RWPE1 (cell line): ENCODE data around the gene BACH2.

Experiments
- CTCF ChIA-PET: fragments of 350-600 bp; sonication (Branson Sonifier 250); formaldehyde crosslinking; extraction: SDS; loops from one replicate; lab custom pipeline; 2021; lab: Yijun Ruan, JAX
- POLR2A ChIA-PET: fragments of 400-600 bp; formaldehyde crosslinking; extraction: SDS; loops from one replicate; lab custom pipeline; 2020; ENCODE audit warnings: antibody characterized with exemption; ENCODE audit not compliant: low non-redundant PET; lab: Yijun Ruan, JAX
- DNase-seq: peaks from one replicate; pipeline ENCODE4 v3.0.0; 2012; ENCODE audit warnings: low spot score
- H3K27ac ChIP-seq: fragments of 450-650 bp; 2 replicates; pipeline ENCODE4 v1.5.1; 2017
- CTCF ChIP-seq: fragments of 450-650 bp; conservative IDR thresholded peaks from 2 replicates; pipeline ENCODE4 v1.5.1; 2017; ENCODE audit warnings: low read depth, mild to moderate bottlenecking

The BACH2 gene

GRCh38 chr6:90008908-90009501 is 287.6 kb downstream of the BACH2 start:
- ChIA-PET POLR2A (no interaction called here), CTCF (interaction anchor here (0.9 to 1.0 kb wide), 2 partner anchors 69 to 319 kb away, joined by 3 to 4 read pairs; no protein-coding TSS in a partner anchor)
- TF ChIP-seq CTCF = no peak
- DNase-seq = no peak
- H3K27ac ChIP-seq = peak overlapping the region; percentile 58; the same call in 1 of the 2 replicates

GRCh38 chr6:90008189-90008907 is 288.3 kb downstream of the BACH2 start:
- no peak for DNase-seq
- peak overlapping the region; percentile 58; the same call in 1 of the 2 replicates for H3K27ac ChIP-seq
- ChIA-PET POLR2A (no interaction called here), CTCF (interaction anchor here (1.0 kb wide), 1 partner anchor 68 kb away, joined by 4 read pairs; no protein-coding TSS in a partner anchor)
- TF ChIP-seq CTCF = no peak

- no peak overlapping the region for H3K27ac ChIP-seq
- CTCF ChIA-PET = no interaction called here
- POLR2A ChIA-PET = no interaction called here
- no peak for DNase-seq
- no peak for TF ChIP-seq CTCF
Observed at GRCh38 chr6:90005048-90005827, 291.4 kb downstream of the BACH2 start.

- ChIA-PET POLR2A (no interaction called here), CTCF (no interaction called here)
- DNase-seq = no peak
- no peak for TF ChIP-seq CTCF
- no peak overlapping the region for H3K27ac ChIP-seq
Observed at GRCh38 chr6:90004511-90004910, 292.1 kb downstream of the BACH2 start.

GRCh38 chr6:90003941-90004340 is 292.7 kb downstream of the BACH2 start:
- TF ChIP-seq CTCF = no peak
- no peak overlapping the region for H3K27ac ChIP-seq
- POLR2A ChIA-PET = no interaction called here
- no peak for DNase-seq
- CTCF ChIA-PET = interaction anchor here (0.7 kb wide), 1 partner anchor 389 kb away, joined by 4 read pairs; no protein-coding TSS in a partner anchor
